Activated CD4-positive, alpha-beta T cell treated with anti-CD3 and anti-CD28 coated beads for 4 hours (primary cell): ENCODE results near the gene SSRP1.

Experiments used
- DNase-seq, 2 donors: peaks; one replicate each; pipeline ENCODE4 v3.0.0-alpha.2; 2020

SSRP1 gene

GRCh38 chr11:57359896-57360690 lies 24.4 kb upstream of the SSRP1 start:
- no peak for DNase-seq

- no peak for DNase-seq
Observed at GRCh38 chr11:57359396-57359795, 23.7 kb upstream of the SSRP1 start.

GRCh38 chr11:57358991-57359390 lies 23.3 kb upstream of the SSRP1 start:
- no peak for DNase-seq

- no peak for DNase-seq
Observed at GRCh38 chr11:57358543-57358961, 22.9 kb upstream of the SSRP1 start.

- no peak for DNase-seq
Observed at GRCh38 chr11:57357856-57358255, 22.2 kb upstream of the SSRP1 start.

GRCh38 chr11:57357310-57357709 lies 21.6 kb upstream of the SSRP1 start:
- no peak for DNase-seq

- DNase-seq = no peak
Observed at GRCh38 chr11:57356268-57356667, 20.6 kb upstream of the SSRP1 start.

- no peak for DNase-seq
Observed at GRCh38 chr11:57354699-57355098, 19.0 kb upstream of the SSRP1 start.

- no peak for DNase-seq
Observed at GRCh38 chr11:57353852-57354251, 18.2 kb upstream of the SSRP1 start.

- no peak for DNase-seq
Observed at GRCh38 chr11:57353446-57353845, 17.8 kb upstream of the SSRP1 start.

GRCh38 chr11:57353036-57353435 lies 17.3 kb upstream of the SSRP1 start:
- DNase-seq = no peak

GRCh38 chr11:57349491-57350274 lies 14.0 kb upstream of the SSRP1 start:
- peak; percentile 46 to 63 for DNase-seq

- DNase-seq = no peak
Observed at GRCh38 chr11:57348636-57349313, 13.1 kb upstream of the SSRP1 start.

- no peak for DNase-seq
Observed at GRCh38 chr11:57348052-57348451, 12.4 kb upstream of the SSRP1 start.

- DNase-seq = no peak
Observed at GRCh38 chr11:57347336-57347735, 11.6 kb upstream of the SSRP1 start.

GRCh38 chr11:57345555-57346211 lies 10.0 kb upstream of the SSRP1 start:
- peak; percentile 70 to 81 for DNase-seq

GRCh38 chr11:57344826-57345225 lies 9.1 kb upstream of the SSRP1 start:
- no peak for DNase-seq

- no peak for DNase-seq
Observed at GRCh38 chr11:57343825-57344224, 8.1 kb upstream of the SSRP1 start.

- DNase-seq = no peak
Observed at GRCh38 chr11:57342702-57343101, 7.0 kb upstream of the SSRP1 start.

GRCh38 chr11:57341250-57341808 lies 5.6 kb upstream of the SSRP1 start:
- DNase-seq = no peak

GRCh38 chr11:57340039-57340615 lies 4.4 kb upstream of the SSRP1 start:
- no peak for DNase-seq

GRCh38 chr11:57339328-57339727 lies 3.6 kb upstream of the SSRP1 start:
- DNase-seq = no peak
